DMS53 treated with DMSO at 0.1 percent for 48 hours (cell line): Measurements from ENCODE around the gene TTC7B.
"Not testable (repeated sequence)": the region's sequence is repeated elsewhere in the genome, so short reads cannot be mapped to it uniquely, and the experiment has no call there.

ENCODE experiments used
- DNase-seq: peaks from one replicate; lab custom pipeline; 2025; ENCODE audit not compliant: unreplicated experiment; lab: John Stamatoyannopoulos, UW

TTC7B gene

DNA sequence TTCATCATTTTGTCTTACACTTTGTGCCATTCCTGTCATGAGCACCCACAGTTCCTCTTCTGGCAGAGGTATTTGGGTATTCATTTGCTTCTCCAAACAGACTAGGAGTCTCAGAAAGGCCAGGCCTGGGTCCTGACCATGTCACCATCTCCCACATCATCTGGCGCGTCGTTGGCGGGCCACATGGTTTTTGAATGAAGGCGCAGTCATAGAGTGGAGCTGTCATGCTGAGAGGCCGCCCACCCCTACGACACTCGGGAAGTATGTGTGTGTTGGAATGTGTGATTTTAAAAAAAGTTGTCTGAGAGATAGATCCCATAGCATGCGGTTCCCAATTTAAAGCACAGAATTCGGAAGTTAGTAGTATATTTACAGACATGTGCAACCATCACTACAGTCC lies 15.6 kb upstream of the TTC7B start:
- no peak for DNase-seq

DNA sequence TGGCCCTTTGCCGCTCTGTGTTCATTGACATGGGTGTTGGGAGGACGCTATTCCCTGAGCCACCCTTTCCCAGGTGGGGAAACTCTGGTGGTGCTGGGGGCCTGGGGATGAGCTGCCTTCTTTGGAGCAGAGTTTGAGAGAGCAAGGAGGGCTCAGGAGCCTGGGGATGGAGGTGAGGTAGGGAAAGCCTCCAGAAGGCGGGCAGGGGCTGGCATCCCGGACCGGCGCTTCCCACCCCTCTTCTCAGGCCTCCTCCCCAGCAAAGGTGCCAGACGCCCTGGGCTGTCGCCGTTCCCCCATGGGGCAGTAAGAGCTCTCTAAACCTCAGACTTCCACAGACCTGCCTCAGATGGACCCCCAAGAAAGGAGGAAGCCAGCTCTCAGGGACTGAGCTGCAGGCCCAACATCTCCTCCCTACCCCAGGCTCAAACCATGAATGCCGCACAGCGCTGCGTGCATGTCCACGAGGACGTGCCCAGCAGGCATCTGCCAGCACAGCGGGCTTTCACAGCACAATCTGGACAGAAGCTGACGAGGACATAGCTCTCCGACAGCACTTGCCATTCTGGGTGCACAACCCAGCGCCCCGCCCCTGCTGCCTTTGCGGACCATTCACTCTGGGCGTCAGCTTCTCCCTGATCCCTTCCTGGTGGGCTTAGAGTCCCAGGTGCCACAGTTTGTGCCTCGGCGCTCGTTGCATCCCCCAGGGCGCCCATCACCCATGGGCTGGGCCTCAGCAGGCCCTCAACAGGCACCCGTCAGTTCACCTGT lies 14.9 kb upstream of the TTC7B start:
- no peak for DNase-seq

DNA sequence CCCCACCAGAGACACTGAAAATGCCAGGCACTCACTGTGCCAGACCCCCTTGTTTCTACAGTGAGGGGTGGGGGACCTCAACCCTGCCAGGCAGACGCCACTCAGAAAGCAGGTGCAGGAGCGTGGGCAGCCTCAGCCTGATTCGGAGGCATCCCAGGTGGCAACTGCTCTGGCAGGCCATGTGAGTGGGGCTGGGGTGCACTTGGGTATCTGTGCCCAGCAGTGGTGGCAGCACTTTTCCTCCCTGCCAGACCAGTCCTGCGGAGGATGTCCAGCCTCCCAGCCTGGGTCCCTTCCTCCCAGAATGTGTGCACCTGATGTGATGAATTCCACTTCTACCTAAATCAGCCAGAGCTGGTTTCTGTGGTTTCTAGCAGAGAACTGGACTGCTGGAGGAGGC lies 13.4 kb upstream of the TTC7B start:
- no peak for DNase-seq

DNA sequence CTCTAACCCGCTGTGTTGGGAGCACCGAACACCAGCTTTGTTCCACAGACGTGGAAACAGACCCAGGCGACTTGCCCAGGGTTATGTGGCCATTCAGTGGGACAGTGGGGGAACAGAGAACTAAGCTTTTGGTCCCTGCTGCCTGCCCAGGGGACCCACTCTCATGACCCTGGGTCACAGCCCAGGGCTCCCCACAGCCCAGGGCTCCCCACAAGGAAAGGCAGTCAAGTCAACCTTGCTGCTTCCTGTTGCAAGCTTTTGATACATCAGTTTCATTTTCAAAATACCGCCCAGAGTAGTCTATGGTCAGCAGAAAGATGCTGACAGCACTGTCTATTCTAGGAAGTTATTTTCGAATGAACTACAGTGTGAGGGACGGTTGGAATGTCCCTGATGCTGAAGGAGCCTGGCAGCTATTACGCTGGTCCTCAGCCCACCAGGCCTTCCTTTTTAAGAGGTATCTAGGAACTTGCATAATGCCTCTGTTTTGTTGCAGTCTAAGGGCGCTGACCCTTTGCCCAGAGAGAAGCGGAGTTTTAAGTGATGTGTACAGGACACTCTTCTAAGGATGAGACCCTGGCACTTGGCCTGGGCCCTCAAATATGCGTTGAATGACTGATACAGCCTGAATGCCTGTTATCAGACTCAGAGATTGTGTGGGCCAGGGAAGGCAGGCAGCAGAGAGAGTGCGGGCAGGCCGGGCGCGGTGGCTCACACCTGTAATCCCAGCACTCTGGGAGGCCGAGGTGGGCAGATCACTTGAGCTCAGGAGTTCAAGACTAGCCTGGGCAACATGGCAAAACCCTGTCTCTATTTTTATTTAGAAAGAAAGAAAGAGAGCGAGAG lies 12.6 kb upstream of the TTC7B start:
- no peak for DNase-seq

DNA sequence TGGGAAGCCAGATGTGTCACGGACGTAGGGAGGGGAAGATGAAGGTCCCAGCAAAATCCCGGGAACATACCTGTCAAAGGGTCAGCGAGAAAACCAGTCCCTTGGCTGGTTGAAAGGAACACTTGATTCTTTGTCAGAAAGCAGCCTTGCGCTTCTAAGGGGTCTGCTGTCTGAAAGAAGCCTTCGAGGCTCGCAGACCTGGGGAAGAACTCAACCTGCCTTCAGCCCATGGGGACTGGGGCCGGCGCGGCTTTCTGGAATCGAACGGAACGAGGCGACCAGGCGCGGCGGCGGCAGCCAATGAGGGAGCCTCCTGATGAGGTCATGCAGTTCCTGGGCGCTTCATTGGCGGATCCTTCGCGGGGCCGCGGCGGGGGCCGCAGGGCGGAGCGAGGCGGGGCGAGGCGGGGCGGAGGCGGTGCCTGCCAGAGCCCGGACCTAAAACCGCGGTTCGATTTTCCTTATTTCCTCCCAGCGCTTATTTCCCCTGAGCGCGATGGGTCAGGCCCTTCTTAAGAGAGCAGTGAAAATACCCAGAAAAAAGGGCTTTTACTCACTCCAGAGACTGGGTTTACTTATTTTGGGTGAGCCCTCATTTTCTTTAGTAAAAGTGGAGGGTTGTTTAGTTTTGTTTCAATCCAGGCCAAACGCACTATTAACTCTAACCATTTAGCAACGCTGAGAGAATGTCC lies 11.8 kb upstream of the TTC7B start:
- DNase-seq, result peak; percentile 68

DNA sequence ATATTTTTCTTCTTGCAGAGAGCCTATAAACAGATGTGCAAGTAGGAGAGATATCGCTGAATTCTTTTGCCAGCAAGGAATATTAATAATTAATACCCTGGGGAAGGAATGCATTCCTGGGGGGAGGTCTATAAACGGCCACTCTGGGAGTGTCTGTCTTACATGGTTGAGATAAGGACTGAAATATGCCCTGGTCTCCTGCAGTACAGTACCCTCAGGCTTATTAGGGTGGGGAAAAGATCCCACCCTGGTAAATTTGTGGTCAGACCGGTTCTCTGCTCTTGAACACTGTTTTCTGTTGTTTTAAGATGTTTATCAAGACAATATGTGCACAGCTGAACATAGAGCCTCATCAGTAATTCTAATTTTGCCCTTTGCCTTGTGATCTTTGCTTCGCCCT lies 7.3 kb upstream of the TTC7B start:
- not testable (repeated sequence) for DNase-seq

DNA sequence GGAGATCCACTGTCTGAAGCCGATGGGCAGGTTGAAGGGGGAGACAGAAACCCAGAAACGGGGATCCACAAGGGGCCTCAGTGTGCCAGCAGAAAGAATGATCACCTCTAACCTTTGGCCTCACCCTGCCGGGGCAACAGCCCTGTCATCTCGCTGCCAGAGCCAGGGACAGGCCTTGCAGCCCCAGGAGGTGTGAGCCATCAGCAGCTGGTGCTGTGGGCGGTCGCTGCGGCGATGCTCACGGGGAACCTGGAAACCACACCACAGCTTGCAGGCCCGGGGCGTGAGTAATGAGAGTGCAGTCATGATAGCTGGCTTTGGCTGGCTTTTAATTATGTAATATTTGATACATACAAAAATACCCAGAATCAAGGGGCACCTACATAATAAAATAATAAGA lies 4.7 kb upstream of the TTC7B start:
- no peak for DNase-seq

DNA sequence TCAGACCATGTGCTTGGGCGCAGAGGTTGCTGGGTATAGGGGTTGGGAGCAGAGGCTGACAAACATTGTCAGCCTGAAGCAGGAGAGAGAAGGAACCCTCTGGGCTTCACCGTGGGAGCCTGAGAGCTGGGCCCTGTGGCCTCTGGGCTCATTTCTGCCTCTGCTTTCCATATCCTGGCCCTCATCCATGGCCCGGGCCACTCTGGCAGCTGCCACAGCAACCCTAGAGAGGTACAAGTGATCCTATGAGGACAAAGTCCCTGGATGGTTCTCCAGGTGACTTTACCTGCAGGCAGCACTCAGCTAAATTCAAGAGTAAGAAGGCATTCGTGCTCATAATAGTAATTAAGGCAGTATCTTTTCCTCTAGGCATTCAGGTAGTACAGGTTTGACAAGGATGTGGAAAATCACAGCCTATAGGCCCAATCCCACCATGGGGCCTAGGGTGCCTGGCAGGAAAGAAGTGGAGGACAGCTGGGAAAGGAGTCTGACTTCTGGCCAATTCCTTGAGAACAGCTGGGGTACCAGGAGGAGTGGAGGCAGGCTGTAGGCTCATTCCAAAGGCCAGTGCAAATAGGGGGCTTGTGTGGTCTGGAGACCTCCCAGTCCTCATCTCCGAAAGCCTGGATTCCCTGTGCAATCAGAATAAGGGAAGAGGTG lies 3.6 kb upstream of the TTC7B start:
- no peak for DNase-seq

DNA sequence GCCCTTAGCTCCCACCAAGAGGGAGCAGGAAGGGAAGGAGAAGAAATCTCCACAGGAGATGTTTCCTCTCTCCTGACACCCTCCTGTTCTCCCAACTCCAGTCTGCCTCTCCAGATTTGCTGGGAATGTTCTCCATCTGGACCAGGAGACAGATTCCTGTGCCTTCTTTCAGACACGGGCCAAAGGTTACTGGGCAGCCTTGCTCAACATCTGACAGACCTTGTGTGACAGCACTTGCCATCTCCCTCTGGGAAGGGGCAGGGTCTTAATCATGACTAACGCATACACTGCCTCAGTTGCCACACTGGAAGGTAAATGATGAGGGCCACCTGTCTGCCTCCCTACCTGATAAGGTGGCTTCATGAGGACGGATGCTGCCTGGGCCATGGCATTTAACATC lies 2.5 kb upstream of the TTC7B start:
- DNase-seq, result no peak

DNA sequence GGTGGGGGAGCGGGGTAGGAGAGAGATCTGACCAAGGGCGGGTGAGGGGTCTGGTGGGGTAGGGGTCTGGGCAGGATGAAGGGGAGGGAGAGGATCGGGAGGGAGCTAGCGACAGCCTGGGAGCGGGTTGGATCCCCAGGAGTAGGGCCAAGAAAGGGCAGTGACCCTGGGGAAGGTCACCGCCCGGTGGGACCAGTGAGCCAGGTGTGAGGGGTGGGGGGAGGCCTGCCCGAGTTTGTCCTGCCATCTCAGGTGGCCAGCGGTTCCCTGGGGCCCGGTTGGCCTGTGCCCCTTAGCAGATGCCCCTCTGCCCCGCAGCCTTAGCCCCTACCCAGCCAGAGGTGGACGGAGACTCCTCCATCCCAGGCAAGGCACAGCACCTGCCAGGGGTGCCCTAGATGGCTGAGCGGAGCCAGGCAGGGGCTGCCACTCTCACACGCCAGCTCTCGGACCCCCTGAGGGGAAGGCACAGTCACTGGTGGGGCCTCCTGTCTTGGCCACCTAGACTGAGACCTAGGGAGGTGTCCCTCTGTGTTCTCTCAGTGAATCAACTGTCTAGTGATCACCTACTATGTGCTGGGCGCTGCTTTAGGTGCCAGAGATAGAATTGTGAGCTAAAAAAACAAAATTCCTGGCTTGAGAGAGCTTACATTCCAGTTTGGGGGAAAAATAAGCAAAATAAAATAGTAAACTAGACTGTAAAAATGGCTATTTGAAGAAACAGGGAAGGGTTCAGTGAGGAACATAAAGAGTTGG lies 629 bp upstream of the TTC7B start:
- no peak for DNase-seq

DNA sequence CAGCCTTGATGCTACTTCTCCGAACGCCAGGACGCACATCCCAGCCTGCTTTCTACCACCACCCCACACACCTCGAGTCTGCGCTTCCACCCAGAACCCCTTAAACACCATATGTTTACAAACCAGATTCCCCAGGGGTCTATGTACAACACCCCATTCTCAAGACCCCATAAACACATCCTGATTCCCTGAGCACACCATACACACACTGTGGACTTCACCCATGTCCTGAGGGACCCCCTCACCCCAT lies 733 bp downstream of the TTC7B start:
- no peak for DNase-seq

DNA sequence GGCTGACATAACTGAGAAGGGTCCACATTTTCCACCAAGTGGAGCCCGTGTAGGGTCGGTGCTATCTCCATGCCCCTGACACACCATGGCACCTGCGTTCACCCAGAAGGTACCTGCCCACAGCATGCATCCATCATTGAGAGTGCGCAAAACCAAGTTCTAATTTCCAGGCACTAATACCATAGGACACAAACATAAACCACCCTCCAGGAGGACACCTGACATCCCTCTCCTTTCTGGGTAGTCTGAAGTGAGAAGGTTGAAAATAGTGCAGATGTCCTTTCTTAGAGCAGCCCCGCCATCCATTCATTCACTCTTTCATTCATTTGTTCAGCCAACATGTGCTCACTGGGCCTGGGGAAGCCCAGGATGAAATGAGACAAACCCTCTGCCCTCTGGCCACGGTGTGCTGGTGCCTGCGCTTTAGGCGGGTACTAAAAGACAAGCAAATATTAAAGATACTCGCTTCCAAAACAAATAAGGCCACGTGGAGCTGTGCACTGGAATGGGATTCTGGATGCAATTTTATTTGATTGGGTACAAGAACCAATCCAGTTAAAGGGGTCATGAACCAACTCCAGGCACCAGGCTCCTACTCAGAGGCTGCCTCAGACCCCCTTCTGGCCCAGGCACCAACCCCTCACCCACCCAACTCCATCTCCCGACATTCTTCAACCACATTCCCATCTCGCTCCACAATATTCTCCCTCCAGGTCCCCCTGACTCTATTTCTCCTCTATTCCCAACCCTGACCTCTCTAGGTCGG lies 1.2 kb downstream of the TTC7B start:
- no peak for DNase-seq

DNA sequence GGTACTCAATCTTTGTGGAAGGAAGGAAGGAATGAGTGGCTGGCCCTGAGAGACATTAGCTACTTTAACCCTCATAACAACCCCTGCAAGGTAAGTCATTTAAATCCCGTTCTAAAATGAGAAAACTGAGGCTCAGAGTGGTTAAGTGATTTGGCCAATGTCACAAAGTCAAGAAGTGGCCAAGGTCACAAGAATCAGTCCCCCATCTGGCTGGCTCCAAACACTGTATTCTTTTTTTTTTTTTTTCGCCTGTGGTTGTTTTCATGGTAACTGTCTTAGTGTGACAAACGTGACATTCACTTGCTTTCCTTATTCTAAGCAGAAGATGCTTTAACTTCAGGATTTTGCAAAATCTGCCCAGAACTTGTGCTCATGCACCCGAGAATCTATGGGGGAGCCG lies 2.8 kb downstream of the TTC7B start:
- no peak for DNase-seq

DNA sequence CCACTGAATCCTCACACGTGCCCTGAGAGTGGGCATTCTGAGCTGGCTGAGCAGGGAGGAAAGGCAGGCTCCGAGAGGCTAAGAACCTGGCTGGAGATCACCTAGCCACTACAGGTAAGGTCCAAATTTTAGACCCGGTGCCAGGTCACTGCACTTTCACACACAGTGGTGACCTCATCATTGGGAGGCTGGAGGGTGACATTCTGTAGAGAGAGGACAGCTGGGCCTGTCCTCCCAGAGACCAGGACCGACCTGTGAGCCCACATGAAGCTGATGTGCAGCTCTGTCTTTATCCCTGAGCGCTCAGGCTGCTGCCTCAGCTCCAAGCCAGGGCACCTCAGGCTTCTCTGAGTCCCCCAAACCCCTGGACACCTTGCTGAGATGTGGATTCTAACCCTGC lies 4.1 kb downstream of the TTC7B start:
- DNase-seq, result no peak

DNA sequence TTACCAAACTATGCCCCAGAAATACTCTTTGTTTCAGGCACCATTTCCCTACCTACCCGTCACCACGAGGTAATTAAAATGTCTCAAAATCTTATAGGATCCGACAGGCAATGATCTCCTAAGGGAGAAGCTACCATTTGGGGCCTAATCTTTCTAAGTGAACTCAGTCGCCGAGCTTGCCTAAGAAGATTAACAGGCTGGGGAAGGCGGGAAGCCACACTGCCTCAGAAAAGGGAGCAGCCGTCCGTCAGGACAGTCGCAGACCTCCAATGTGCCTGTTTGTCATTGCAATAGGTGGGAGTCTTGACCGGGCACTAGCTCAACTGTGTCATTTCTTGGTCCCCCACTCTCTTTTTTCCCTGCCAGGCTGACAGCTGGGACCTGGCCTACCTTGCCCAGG lies 4.6 kb downstream of the TTC7B start:
- no peak for DNase-seq

DNA sequence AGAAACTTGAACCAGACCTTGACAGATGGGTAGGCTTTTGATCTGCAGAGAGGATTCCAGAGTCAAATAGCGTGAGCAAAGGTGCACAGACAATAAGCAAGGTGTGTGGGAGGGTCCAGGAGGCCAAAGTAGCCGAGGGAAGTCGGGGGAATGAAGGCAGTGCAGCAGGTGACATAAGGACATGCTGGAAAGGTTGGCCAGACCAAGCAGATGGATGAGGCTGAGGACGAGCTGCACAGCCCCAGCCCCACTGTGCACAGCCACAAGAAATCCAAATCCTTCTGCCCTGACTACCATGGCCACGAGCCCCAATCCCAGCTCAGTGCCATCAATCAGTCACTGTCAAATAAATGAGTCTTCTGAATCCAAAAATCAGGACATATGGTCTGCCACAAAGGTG lies 5.4 kb downstream of the TTC7B start:
- no peak for DNase-seq

DNA sequence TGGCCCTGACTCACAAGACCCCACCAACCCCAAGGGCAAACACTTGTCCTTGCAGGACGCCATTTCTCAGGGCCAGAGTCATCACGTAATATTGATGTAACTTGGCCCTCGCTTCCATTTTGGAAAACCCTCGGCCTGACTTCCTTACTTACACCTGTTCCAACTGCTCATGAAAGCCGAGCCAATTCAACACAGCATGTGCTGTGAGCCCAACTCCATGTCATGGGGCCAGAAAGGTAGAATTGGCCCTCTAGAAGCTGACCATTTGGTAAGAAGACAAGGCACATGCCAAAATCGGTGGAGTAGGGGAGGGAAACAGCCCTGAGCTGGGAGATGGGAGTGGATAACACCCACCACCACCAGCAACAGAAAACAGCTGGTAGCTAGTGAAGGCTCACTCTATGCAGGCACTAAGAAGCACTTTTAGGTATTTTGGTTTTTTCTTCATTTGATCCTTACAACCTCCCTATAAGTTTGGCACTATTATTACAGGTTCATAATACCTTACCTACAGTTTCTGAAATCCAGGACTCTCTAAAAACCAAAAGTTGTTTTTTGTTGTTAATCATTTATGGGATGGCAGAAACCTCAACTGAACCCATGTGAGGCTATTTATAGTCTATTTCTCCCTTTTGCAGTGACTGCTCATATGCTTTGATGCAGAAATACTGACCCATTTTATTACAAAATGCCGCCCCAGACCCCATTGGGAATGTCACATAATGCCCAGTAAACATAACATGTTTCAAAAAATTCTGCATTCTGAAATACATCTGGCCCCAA lies 6.5 kb downstream of the TTC7B start:
- DNase-seq, result no peak

DNA sequence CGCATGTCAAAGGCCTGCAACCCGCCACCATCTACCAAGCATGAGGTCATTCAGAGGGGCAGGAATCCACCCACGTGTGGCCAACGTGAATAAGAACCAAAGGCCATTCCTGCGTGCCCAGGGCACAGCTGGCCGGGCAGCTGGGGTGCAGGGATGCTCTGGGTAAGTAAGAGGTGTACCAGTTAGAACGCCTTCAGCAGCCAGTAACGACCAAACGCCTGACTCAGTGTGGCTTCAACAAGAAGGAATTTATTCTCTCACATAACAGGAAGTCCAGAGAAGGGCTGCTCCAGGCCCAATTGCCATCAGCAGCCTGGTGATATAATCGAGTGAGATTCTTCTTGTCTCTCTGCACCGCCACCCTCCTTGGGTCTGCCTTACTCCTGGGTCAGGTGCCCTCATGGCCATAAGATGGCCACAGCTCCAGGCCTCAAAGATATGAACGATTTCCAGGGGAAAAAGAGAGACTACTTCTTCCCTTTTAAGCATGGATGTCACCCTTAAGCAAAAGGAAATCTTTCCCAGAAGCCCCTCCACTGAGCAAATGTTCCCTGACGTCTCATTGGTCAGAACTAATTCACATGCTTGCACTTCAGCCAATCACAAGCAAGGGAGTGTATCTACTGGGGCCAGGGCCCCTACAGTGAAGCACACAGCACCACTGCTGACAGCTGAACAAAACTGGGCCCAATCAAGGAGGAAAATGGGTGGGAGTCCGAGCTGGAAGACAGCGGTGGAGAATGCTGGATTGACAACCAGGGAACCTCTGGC lies 7.3 kb downstream of the TTC7B start:
- DNase-seq, result no peak

DNA sequence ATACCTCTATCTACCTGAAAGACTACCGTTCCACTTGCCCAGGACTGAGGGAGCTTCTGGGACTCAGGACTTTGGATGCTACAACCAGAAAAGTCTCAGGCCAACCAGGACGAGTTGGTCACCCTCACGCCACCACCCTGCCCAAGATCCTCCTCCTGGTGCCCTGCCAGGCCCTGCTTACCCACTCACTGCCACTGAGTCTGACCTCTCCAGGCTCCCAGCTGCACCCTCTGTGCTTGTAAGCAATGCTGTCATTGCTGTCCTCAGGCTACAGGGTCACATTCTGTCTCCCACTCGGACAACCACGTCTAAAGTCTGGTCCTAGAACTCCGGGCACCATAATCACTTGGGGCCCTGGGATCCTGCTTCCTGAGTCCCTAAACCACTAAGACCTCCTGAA lies 9.2 kb downstream of the TTC7B start:
- no peak for DNase-seq
